Loucy (cell line): ENCODE data around the gene CABCOCO1.
A peak's percentile ranks its signal among the peaks of the same experiment; 100 is the strongest.

Experiments
- H2AFZ ChIP-seq: fragments of 200-600 bp; sonication (generic); 2 replicates; pipeline ENCODE4 v1.6.0; 2016; ENCODE audit warnings: antibody characterized with exemption, mild to moderate bottlenecking, low read length, moderate library complexity
- H3F3A ChIP-seq: fragments of 200-600 bp; 2 replicates; pipeline ENCODE4 v1.6.0; 2016; ENCODE audit warnings: antibody characterized with exemption, low read depth, mild to moderate bottlenecking
- H3K27me3 ChIP-seq: fragments of 200-600 bp; sonication (generic); 2 replicates; pipeline ENCODE4 v1.6.1; 2014; ENCODE audit warnings: low read length, mild to moderate bottlenecking; ENCODE audit not compliant: insufficient read depth, poor library complexity, severe bottlenecking
- H3K36me3 ChIP-seq: fragments of 200-600 bp; sonication (generic); 2 replicates; pipeline ENCODE4 v1.6.1; 2016; ENCODE audit warnings: low read length; ENCODE audit not compliant: insufficient read depth
- H3K4me1 ChIP-seq: fragments of 200-600 bp; sonication (generic); 2 replicates; pipeline ENCODE4 v1.5.1; 2014; ENCODE audit warnings: low read length, mild to moderate bottlenecking; ENCODE audit not compliant: insufficient read depth, poor library complexity, severe bottlenecking
- H3K4me2 ChIP-seq: fragments of 200-600 bp; sonication (generic); 2 replicates; pipeline ENCODE4 v1.6.0; 2014; ENCODE audit warnings: antibody characterized with exemption, low read length, low read depth, mild to moderate bottlenecking; ENCODE audit not compliant: poor library complexity, severe bottlenecking
- H3K4me3 ChIP-seq: fragments of 200-600 bp; sonication (generic); 2 replicates; pipeline ENCODE4 v1.5.1; 2014; ENCODE audit warnings: low read length, mild to moderate bottlenecking, mixed read lengths; ENCODE audit not compliant: poor library complexity, severe bottlenecking
- H3K79me2 ChIP-seq: fragments of 200-600 bp; sonication (generic); 2 replicates; pipeline ENCODE4 v1.6.1; 2014; ENCODE audit warnings: low read length; ENCODE audit not compliant: insufficient read depth
- H3K9ac ChIP-seq: fragments of 200-600 bp; sonication (generic); 2 replicates; pipeline ENCODE4 v1.6.0; 2014; ENCODE audit warnings: mild to moderate bottlenecking, low read depth, low read length, moderate library complexity; ENCODE audit not compliant: poor library complexity, severe bottlenecking
- H3K9me2 ChIP-seq: fragments of 200-600 bp; sonication (generic); replicated peaks from 2 replicates; pipeline ENCODE4 v1.6.1; 2016; ENCODE audit warnings: low read depth, low read length, mixed read lengths
- H3K9me3 ChIP-seq: fragments of 200-600 bp; sonication (generic); 2 replicates; pipeline ENCODE4 v1.6.1; 2014; ENCODE audit warnings: mild to moderate bottlenecking, antibody characterized with exemption, low read length, low read depth; ENCODE audit not compliant: insufficient read depth
- H4K20me1 ChIP-seq: fragments of 200-600 bp; sonication (generic); 2 replicates; pipeline ENCODE4 v1.6.0; 2014; ENCODE audit warnings: antibody characterized with exemption, low read length, mild to moderate bottlenecking; ENCODE audit not compliant: insufficient read depth, poor library complexity, severe bottlenecking
- CTCF ChIP-seq: fragments of 200-600 bp; sonication (generic); conservative IDR thresholded peaks from 2 replicates; pipeline ENCODE4 v1.5.1; 2014; ENCODE audit warnings: mild to moderate bottlenecking, antibody characterized with exemption, low read length
- EZH2phosphoT487 ChIP-seq: fragments of 200-600 bp; IDR thresholded peaks from 2 replicates; pipeline ENCODE4 v1.6.1; 2018; ENCODE audit warnings: antibody characterized with exemption, mild to moderate bottlenecking, moderate library complexity, borderline replicate concordance

Gene CABCOCO1

GRCh38 chr10:61673360-61673759, 10.6 kb downstream of the CABCOCO1 start:
- H3K9me3 ChIP-seq: no peaks in the 10 kb centered on the region
- H3K4me2 ChIP-seq: no peak overlapping the region
- no peaks in the 10 kb centered on the region for H3K27me3 ChIP-seq
- no peak overlapping the region for H3K4me3 ChIP-seq
- no peak overlapping the region for H3K9ac ChIP-seq
- TF ChIP-seq CTCF (no peak), EZH2phosphoT487 (no peak)
- H4K20me1 ChIP-seq: no peaks in the 10 kb centered on the region
- no peak overlapping the region for H2AFZ ChIP-seq
- no peaks in the 10 kb centered on the region for H3F3A ChIP-seq
- H3K9me2 ChIP-seq: no peaks in the 10 kb centered on the region
- no peaks in the 10 kb centered on the region for H3K4me1 ChIP-seq
- no peaks in the 10 kb centered on the region for H3K36me3 ChIP-seq
- no peaks in the 10 kb centered on the region for H3K79me2 ChIP-seq

- Histone ChIP-seq H3F3A (no peaks in the 10 kb centered on the region), H3K36me3 (no peaks in the 10 kb centered on the region), H3K9ac (no peak overlapping the region), H2AFZ (peak overlapping the region; percentile 17; the same call in 1 of the 2 replicates), H3K27me3 (no peaks in the 10 kb centered on the region), H3K9me3 (no peaks in the 10 kb centered on the region), H3K4me3 (no peak overlapping the region), H4K20me1 (no peaks in the 10 kb centered on the region), H3K4me1 (no peaks in the 10 kb centered on the region), H3K79me2 (no peaks in the 10 kb centered on the region), H3K4me2 (no peak overlapping the region), H3K9me2 (no peaks in the 10 kb centered on the region)
- no peak for TF ChIP-seq EZH2phosphoT487
- no peak; the same call in 1 of the 2 replicates for TF ChIP-seq CTCF
These were observed 19.6 kb downstream of the CABCOCO1 start for GRCh38 chr10:61682323-61682722.

GRCh38 chr10:61683319-61683718, 20.6 kb downstream of the CABCOCO1 start:
- TF ChIP-seq CTCF (no peak), EZH2phosphoT487 (no peak)
- H3K4me1 ChIP-seq: no peaks in the 10 kb centered on the region
- no peaks in the 10 kb centered on the region for H4K20me1 ChIP-seq
- no peak overlapping the region for H3K4me2 ChIP-seq
- H3K9me2 ChIP-seq: no peaks in the 10 kb centered on the region
- no peak overlapping the region for H2AFZ ChIP-seq
- no peaks in the 10 kb centered on the region for H3F3A ChIP-seq
- H3K27me3 ChIP-seq: no peaks in the 10 kb centered on the region
- H3K9ac ChIP-seq: no peak overlapping the region
- no peaks in the 10 kb centered on the region for H3K36me3 ChIP-seq
- no peaks in the 10 kb centered on the region for H3K9me3 ChIP-seq
- H3K4me3 ChIP-seq: no peak overlapping the region
- H3K79me2 ChIP-seq: no peaks in the 10 kb centered on the region
